ENCODE results near the gene MEIOSIN.

Gene MEIOSIN

GRCh38 chr19:45767881-45768654 lies 34.8 kb downstream of the MEIOSIN start (continued):
- TF ChIP-seq PATZ1 (tag by site-specific recombination; IDR thresholded peaks at IDR 0.05) (no peak), ZNF146 (tag by site-specific recombination; IDR thresholded peaks at IDR 0.05) (no peak; the same call in 1 of the 2 replicates), ZNF660 (tag by site-specific recombination; IDR thresholded peaks at IDR 0.05) (no peak), MEIS1 (CRISPR knock-in tag; IDR thresholded peaks at IDR 0.05; ENCODE audit: borderline replicate concordance) (no peak), MYNN (tag by site-specific recombination; IDR thresholded peaks at IDR 0.05; ENCODE audit: borderline replicate concordance) (no peak), ZNF114 (tag by site-specific recombination; IDR thresholded peaks at IDR 0.05) (no peak), ZBTB8A (tag by site-specific recombination; IDR thresholded peaks at IDR 0.05) (peak; percentile 80), KLF8 (tag by site-specific recombination; IDR thresholded peaks at IDR 0.05) (peak; percentile 86), ZNF624 (tag by site-specific recombination; IDR thresholded peaks at IDR 0.05) (no peak), ZNF214 (tag by site-specific recombination; IDR thresholded peaks at IDR 0.05; ENCODE audit: borderline replicate concordance) (no peak), ZNF350 (tag by site-specific recombination; IDR thresholded peaks at IDR 0.05) (no peak), TRIM28 (IDR thresholded peaks at IDR 0.05; ENCODE audit: borderline replicate concordance, low read length) (no peak), ZNF416 (tag by site-specific recombination; IDR thresholded peaks at IDR 0.05) (no peak), ZNF530 (tag by site-specific recombination; IDR thresholded peaks at IDR 0.05; ENCODE audit: low read depth) (no peak), ZNF792 (tag by site-specific recombination; IDR thresholded peaks at IDR 0.05) (no peak), SCRT1 (tag by site-specific recombination; IDR thresholded peaks at IDR 0.05; ENCODE audit: borderline replicate concordance) (no peak), ZNF513 (tag by site-specific recombination; IDR thresholded peaks at IDR 0.05) (no peak), ZNF121 (tag by site-specific recombination; IDR thresholded peaks at IDR 0.05) (no peak), PBX3 (CRISPR knock-in tag; IDR thresholded peaks at IDR 0.05) (no peak), ZFHX2 (tag by site-specific recombination; conservative IDR thresholded peaks at IDR 0.05) (peak; percentile 57), ZBTB44 (tag by site-specific recombination; IDR thresholded peaks at IDR 0.05) (0 out of 2 replicates have a peak, but pooled peaks have one; percentile 21), ZNF248 (tag by site-specific recombination; IDR thresholded peaks at IDR 0.05) (no peak), ZNF610 (tag by site-specific recombination; IDR thresholded peaks at IDR 0.05; ENCODE audit: borderline replicate concordance) (no peak), KLF1 (tag by site-specific recombination; IDR thresholded peaks at IDR 0.05) (peak; percentile 28; the same call in 1 of the 2 replicates), ZXDB (tag by site-specific recombination; IDR thresholded peaks at IDR 0.05) (peak; percentile 15; the same call in 1 of the 2 replicates)
